Motor neuron (in vitro differentiated cells): ENCODE results near the gene PTPRD. TPM values are rescaled to one million over a fixed set of nuclear protein-coding genes. Genes with fewer than 3 reads are reported as not detected.

Source experiments
- ATAC-seq, 8 experiments: fragments of 200-7000 bp; cut with Tn5 transposase; replicated peaks in 6 of 8; 2 replicates each; pipeline ENCODE4 v1.8.0; 2021; ENCODE audit warnings: mild to moderate bottlenecking in 8 of 8, moderate library complexity in 8 of 8
- H3K27ac ChIP-seq, 2 donors: fragments of 250-450 bp; sonication (Bioruptor Pico); 2 replicates each; pipeline ENCODE4 v1.9.0; 2021; ENCODE audit warnings: antibody characterized with exemption in 2 of 2, mild to moderate bottlenecking in 2 of 2, moderate library complexity in 1 of 2
- H3K4me1 ChIP-seq, 2 donors: fragments of 250-450 bp; sonication (Bioruptor Pico); replicated peaks in 1 of 2; 2 replicates each; pipeline ENCODE4 v1.6.1; 2021; ENCODE audit warnings: antibody characterized with exemption in 2 of 2, mild to moderate bottlenecking in 2 of 2, moderate library complexity in 1 of 2
- H3K4me3 ChIP-seq, 5 donors: fragments of 250-450 bp; sonication (Bioruptor Pico); 2 replicates each; pipeline ENCODE4 v1.9.0; 2021; ENCODE audit warnings: antibody characterized with exemption in 5 of 5, mild to moderate bottlenecking in 5 of 5, moderate library complexity in 4 of 5
- WGBS, 10 experiments: fragments of 450-650 bp; shearing (Covaris generic); methylation state at CpG; one replicate each; pipeline ENCODE4 v1.0.0; 2022; 5-methylcytosine and 5-hydroxymethylcytosine counted together
- in situ Hi-C, 9 experiments: fragments of 400-800 bp; cut with MboI; loops; one replicate each; pipeline ENCODE4 v1.15.0; 2021; ENCODE audit warnings: low sequenced_read_pairs in 9 of 9, low pct_unique_long_range_greater_than_20kb in 2 of 9; ENCODE audit not compliant: unreplicated experiment in 9 of 9
- total RNA-seq, 8 experiments: library from RNA; unstranded; fragments of 300-600 nt; gene quantifications; 2 replicates each; pipeline versions ENCODE4 v1.2.3 to v1.2.4, GENCODE V29; 2022

Gene PTPRD
- total RNA-seq, 8 experiments from 2014 or later: 0.15 to 175 (median 72.8) TPM

- in situ Hi-C loops: no loop called here
- ATAC-seq: no peak
- H3K4me3 ChIP-seq: no peak overlapping the region
- H3K4me1 ChIP-seq: no peaks in the 10 kb centered on the region
- no peak overlapping the region for H3K27ac ChIP-seq
- 0 to 100% (median 74%) methylated on average over 1 to 4 of the region's 4 CpGs; no CpG with 5 or more reads in 7 of the 10 experiments for WGBS, 10 experiments
Measured at GRCh38 chr9:10050016-10050415, 562.8 kb downstream of the PTPRD start.

GRCh38 chr9:10048994-10049393 is 563.8 kb downstream of the PTPRD start:
- H3K4me1 ChIP-seq: no peaks in the 10 kb centered on the region
- ATAC-seq: no peak
- 33 to 100% (median 92%) methylated on average over 3 of the region's 3 CpGs; no CpG with 5 or more reads in 2 of the 10 experiments for WGBS, 10 experiments
- in situ Hi-C loops: no loop called here
- H3K27ac ChIP-seq: no peak overlapping the region
- H3K4me3 ChIP-seq: no peak overlapping the region

GRCh38 chr9:10045598-10045997 is 567.2 kb downstream of the PTPRD start:
- no peak for ATAC-seq
- H3K4me3 ChIP-seq: no peak overlapping the region

GRCh38 chr9:10041726-10042229 is 571.0 kb downstream of the PTPRD start:
- in situ Hi-C loops: no loop called here
- H3K27ac ChIP-seq: no peak overlapping the region
- no peak overlapping the region for H3K4me3 ChIP-seq
- peak in 6 of 8 experiments; percentile 31 to 69 (median 58) for ATAC-seq
- H3K4me1 ChIP-seq: no peaks in the 10 kb centered on the region
- WGBS, 10 experiments: 0 to 100% (median 10%) methylated on average over 1 to 2 of the region's 2 CpGs; no CpG with 5 or more reads in 2 of the 10 experiments

More at GRCh38 chr9:10045598-10045997, 567.2 kb downstream of the PTPRD start:
- no peaks in the 10 kb centered on the region for H3K4me1 ChIP-seq
- H3K27ac ChIP-seq: no peak overlapping the region
- in situ Hi-C loops: no loop called here
- 0 to 49% (median 14%) methylated on average over 1 to 2 of the region's 2 CpGs for WGBS, 10 experiments

- WGBS, 10 experiments: 0 to 94% (median 66%) methylated on average over 1 to 2 of the region's 2 CpGs; no CpG with 5 or more reads in 2 of the 10 experiments
- H3K4me3 ChIP-seq: no peak overlapping the region
- H3K27ac ChIP-seq: no peak overlapping the region
- peaks cover 0 to under 1% of the 10 kb centered on the region in 2 donors for H3K4me1 ChIP-seq
- in situ Hi-C loops: no loop called here
- ATAC-seq: no peak
Measured at GRCh38 chr9:10036095-10036494, 576.7 kb downstream of the PTPRD start.

- Histone ChIP-seq H3K4me1 (peaks cover 0 to 8% of the 10 kb centered on the region in 2 donors), H3K27ac (no peak overlapping the region), H3K4me3 (no peak overlapping the region)
- ATAC-seq: no peak
- in situ Hi-C loops: no loop called here
Measured at GRCh38 chr9:10032166-10032565, 580.6 kb downstream of the PTPRD start.

GRCh38 chr9:10026443-10026984 is 586.3 kb downstream of the PTPRD start:
- in situ Hi-C loops: no loop called here
- Histone ChIP-seq H3K4me1 (peaks cover 0 to 20% of the 10 kb centered on the region in 2 donors), H3K4me3 (no peak overlapping the region), H3K27ac (no peak overlapping the region)
- 4 to 78% (median 58%) methylated on average over 3 to 5 of the region's 5 CpGs for WGBS, 10 experiments
- ATAC-seq: peak in 4 of 8 experiments; percentile 29 to 84 (median 46)

GRCh38 chr9:10015755-10016154 is 597.0 kb downstream of the PTPRD start:
- H3K4me3 ChIP-seq: no peak overlapping the region
- ATAC-seq: no peak
- in situ Hi-C loops: no loop called here
- WGBS, 10 experiments: 0 to 83% (median 13%) methylated on average over 1 of the region's 1 CpG; no CpG with 5 or more reads in 7 of the 10 experiments
- H3K4me1 ChIP-seq: peaks cover 0 to 15% of the 10 kb centered on the region in 2 donors
- H3K27ac ChIP-seq: no peak overlapping the region

GRCh38 chr9:10014889-10015288 is 597.9 kb downstream of the PTPRD start:
- in situ Hi-C loops: no loop called here
- ATAC-seq: peak in 1 of 8 experiments; percentile 37
- peaks cover 0 to 15% of the 10 kb centered on the region in 2 donors for H3K4me1 ChIP-seq
- no peak overlapping the region for H3K4me3 ChIP-seq
- WGBS, 10 experiments: 0 to 100% (median 83%) methylated on average over 1 to 2 of the region's 2 CpGs; no CpG with 5 or more reads in 1 of the 10 experiments
- H3K27ac ChIP-seq: no peak overlapping the region

- ATAC-seq: no peak
- 0 to 100% (median 88%) methylated on average over 2 to 3 of the region's 3 CpGs; no CpG with 5 or more reads in 2 of the 10 experiments for WGBS, 10 experiments
- in situ Hi-C loops: no loop called here
- no peak overlapping the region for H3K27ac ChIP-seq
- H3K4me1 ChIP-seq: peaks cover 0 to 30% of the 10 kb centered on the region in 2 donors
- no peak overlapping the region for H3K4me3 ChIP-seq
Measured at GRCh38 chr9:10009401-10009800, 603.4 kb downstream of the PTPRD start.

GRCh38 chr9:10008101-10008799 is 604.6 kb downstream of the PTPRD start:
- H3K4me1 ChIP-seq: peaks cover 0 to 29% of the 10 kb centered on the region in 2 donors
- ATAC-seq: no peak
- no peak overlapping the region for H3K27ac ChIP-seq
- H3K4me3 ChIP-seq: no peak overlapping the region
- in situ Hi-C loops: no loop called here
- 0 to 100% (median 43%) methylated on average over 1 of the region's 1 CpG; no CpG with 5 or more reads in 3 of the 10 experiments for WGBS, 10 experiments

- H3K4me1 ChIP-seq: peaks cover 0 to 29% of the 10 kb centered on the region in 2 donors
- WGBS, 10 experiments: 0 to 56% (median 38%) methylated on average over 2 to 5 of the region's 5 CpGs
- no peak for ATAC-seq
- in situ Hi-C loops: no loop called here
- H3K27ac ChIP-seq: no peak overlapping the region
- H3K4me3 ChIP-seq: no peak overlapping the region
Measured at GRCh38 chr9:10007356-10007755, 605.4 kb downstream of the PTPRD start.

GRCh38 chr9:10005206-10005605 is 607.6 kb downstream of the PTPRD start:
- no peak overlapping the region for H3K27ac ChIP-seq
- 0 to 100% (median 74%) methylated on average over 2 to 4 of the region's 4 CpGs for WGBS, 10 experiments
- no peak overlapping the region for H3K4me3 ChIP-seq
- peaks cover 0 to 29% of the 10 kb centered on the region in 2 donors for H3K4me1 ChIP-seq
- ATAC-seq: no peak
- in situ Hi-C loops: no loop called here
